Measurements from ENCODE around the gene MAP3K14. TPM values are rescaled to one million over a fixed set of nuclear protein-coding genes. Genes with fewer than 3 reads are reported as not detected.
"Not testable (repeated sequence)": the region's sequence is repeated elsewhere in the genome, so short reads cannot be mapped to it uniquely, and the experiment has no call there.

Gene MAP3K14
- total RNA-seq, 1 experiment from 2014 or later, result 4.3 TPM

DNA sequence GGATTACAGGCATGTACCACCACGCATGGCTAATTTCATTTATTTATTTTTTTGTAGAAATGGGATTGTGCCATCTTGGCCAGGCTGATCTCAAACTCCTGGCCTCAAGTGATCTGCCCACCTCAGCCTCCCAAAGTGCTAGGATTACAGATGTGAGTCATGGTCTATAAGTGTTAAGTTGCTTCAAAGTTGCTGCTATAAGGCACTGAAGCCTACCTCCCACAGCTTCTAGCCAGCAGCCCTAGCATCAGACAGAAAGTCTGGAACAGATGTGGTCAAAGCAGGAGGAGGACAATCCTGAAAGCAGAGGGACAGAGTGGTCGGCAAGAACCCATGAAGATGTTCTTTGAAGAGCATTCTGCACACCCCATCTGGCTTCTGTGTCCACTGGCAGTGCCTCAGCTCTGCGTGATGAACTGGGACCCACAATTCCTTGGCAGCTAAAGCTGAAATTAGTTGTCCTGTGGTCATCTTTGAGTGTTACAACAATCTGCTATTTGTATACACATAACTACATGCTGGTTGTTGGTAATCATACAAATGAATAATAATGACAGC lies 11.2 kb downstream of the MAP3K14 start:
- no peak for DNase-seq (ENCODE audit: extremely low read depth, low read depth)

DNA sequence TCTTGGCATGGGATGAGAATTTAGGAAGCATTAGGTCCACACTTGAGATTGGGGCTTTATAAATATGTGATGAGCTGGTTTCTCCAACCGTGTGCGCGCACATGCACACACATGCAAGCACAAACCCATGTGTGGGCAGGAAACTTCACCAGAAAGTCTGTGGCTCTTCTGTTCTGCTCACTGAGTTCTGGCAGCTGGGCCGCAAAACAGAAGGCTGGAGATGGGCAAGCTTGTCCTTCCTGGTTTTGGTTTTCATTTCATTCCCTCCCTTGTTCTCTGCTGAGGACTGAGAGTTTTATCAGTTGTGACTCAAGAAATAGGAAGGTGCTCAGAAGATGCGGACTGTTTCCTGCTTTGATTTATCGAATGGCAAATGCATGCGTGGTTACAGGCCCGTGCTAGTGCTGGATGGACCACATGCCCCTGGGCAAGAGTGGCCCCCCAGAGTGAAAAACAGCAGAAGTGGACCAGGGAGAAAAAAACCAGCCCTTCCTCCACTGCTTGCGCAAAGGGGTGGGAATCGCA lies 14.1 kb downstream of the MAP3K14 start:
- no peak for DNase-seq (ENCODE audit: extremely low read depth, low read depth)

GRCh38 chr17:45302220-45302619 lies 14.6 kb downstream of the MAP3K14 start:
- not testable (repeated sequence) for DNase-seq (ENCODE audit: extremely low read depth, low read depth)

DNA sequence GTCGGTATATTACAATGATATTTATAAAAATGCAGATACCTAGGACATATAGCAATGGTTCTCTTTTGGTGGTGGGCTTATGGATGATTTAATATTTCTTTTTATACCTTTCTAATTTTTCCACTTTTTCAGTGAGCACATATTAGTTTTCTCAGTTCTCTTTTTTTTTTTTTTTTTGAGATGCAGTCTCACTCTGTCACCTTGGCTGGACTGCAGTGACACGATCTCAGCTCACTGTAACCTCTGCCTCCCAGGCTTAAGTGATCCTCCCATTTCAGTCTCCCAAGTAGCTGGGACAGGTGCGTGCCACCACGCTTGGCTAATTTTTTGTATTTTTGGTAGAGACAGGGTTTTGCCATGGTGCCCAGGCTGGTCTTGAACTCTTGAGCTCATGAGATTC lies 15.1 kb downstream of the MAP3K14 start:
- no peak for DNase-seq (ENCODE audit: extremely low read depth, low read depth)

GRCh38 chr17:45300060-45300751 lies 16.6 kb downstream of the MAP3K14 start:
- DNase-seq (ENCODE audit: extremely low read depth, low read depth), result no peak

- DNase-seq (ENCODE audit: extremely low read depth, low read depth), result no peak
These were observed 17.5 kb downstream of the MAP3K14 start for GRCh38 chr17:45299361-45299760.

GRCh38 chr17:45298546-45299285 lies 18.1 kb downstream of the MAP3K14 start:
- no peak for DNase-seq (ENCODE audit: extremely low read depth, low read depth)

GRCh38 chr17:45296833-45297124 lies 20.0 kb downstream of the MAP3K14 start:
- no peak for DNase-seq (ENCODE audit: extremely low read depth, low read depth)

- DNase-seq (ENCODE audit: extremely low read depth, low read depth), result no peak
These were observed 20.6 kb downstream of the MAP3K14 start for GRCh38 chr17:45296003-45296832.

- no peak for DNase-seq (ENCODE audit: extremely low read depth, low read depth)
These were observed 22.3 kb downstream of the MAP3K14 start for GRCh38 chr17:45294506-45294905.

- DNase-seq (ENCODE audit: extremely low read depth, low read depth), result peak; percentile 82
These were observed 23.2 kb downstream of the MAP3K14 start for GRCh38 chr17:45293413-45294211.

GRCh38 chr17:45292696-45293412 lies 24.0 kb downstream of the MAP3K14 start:
- DNase-seq (ENCODE audit: extremely low read depth, low read depth), result no peak

DNA sequence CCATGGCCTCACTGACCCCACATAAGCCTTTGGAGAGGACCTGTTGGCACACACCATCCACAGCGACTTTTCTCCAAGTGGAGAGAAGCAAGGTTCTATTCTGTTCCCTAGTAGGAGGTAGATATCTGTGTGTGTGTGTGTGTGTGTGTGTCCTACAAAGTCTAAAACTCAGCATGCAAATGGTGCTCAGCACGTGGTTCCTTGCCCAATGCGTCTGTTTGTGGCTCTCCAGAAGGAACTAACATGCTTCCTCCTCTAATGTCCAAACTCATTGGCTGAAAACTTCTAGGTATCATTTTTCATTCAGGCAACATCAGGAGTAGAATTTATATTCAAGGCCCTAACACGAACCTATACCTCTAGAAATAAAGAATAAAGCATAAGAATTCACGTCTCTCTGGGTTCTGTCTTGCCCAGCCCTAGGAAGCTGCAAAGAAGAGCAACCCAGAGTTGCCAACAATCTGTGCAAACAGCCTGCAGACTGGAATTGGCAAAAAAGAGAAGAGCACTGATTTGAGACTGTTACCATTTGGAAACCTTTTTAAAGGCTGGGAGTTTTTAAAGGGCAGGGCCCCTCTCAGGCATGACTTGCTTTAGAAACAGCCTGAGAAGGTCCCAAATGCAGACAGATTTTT lies 25.5 kb downstream of the MAP3K14 start:
- DNase-seq (ENCODE audit: extremely low read depth, low read depth), result no peak

DNA sequence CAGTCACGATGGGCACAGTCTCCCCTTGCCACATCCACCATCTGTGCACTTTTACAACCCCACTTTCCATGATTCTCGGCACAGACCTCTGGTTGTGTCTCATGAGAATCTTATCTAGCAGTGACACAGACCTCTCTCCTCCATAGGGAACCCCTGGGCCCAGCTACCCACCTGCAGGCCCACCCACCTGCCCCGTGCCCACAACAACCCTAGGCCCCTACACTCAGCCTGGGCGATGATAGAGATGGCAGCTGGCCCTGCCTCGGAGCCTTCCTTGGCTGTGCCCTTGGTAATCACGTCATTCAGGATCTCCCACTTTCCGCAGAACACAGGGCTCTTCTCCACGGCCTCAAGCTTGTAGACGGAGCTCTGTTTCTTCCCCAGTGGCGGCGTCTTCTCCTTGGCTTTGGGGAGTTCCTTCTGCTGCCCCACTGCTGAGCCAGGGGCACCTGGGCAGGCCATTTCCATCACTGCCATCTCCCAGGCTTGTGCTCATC lies 26.5 kb downstream of the MAP3K14 start:
- no peak for DNase-seq (ENCODE audit: extremely low read depth, low read depth)

GRCh38 chr17:45289301-45290268 lies 27.2 kb downstream of the MAP3K14 start:
- DNase-seq (ENCODE audit: extremely low read depth, low read depth), result no peak

DNA sequence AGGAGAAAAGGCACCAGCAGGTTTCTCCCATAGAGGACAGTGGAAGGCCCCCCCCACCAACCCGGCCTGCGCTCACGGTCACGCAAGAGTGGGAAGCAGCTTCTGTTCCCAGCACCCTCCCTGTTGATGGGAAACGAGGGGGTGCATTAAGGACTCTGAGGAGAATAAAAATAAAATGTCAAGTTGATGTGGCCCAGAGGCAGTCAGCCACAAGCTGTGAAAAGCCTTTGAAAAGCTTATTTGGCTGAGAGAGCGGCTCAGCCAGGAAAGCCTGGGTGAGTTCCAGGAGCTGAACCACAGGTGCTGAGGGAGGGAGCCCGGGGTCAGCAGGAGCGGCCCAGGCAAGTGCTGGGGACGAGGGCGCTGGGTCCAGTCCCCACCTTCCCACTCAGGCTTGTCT lies 28.0 kb downstream of the MAP3K14 start:
- DNase-seq (ENCODE audit: extremely low read depth, low read depth), result no peak
